HCT116 (cell line): Measurements from ENCODE around the gene RPLP2. TPM values are rescaled to one million over a fixed set of nuclear protein-coding genes. Genes with fewer than 3 reads are reported as not detected.

ENCODE experiments used
- ATAC-seq: fragments of 200-7000 bp; cut with Tn5 transposase; 2 replicates; pipeline ENCODE4 v1.9.1; 2020; ENCODE audit warnings: mild to moderate bottlenecking, moderate library complexity
- BruUV-seq: library from RNA; stranded (reverse); fragments of 400-500 nt; replicated peaks from 2 replicates; lab custom pipeline; 2021; lab: Mats Ljungman, UMichigan
- CTCF ChIA-PET: fragments of 300-600 bp; sonication (Branson Sonifier 250); formaldehyde crosslinking; loops from one replicate; lab custom pipeline; 2021; ENCODE audit warnings: antibody characterized with exemption; lab: Charles Lee
- POLR2A ChIA-PET: fragments of 300-600, 350-600 bp; sonication (Branson Sonifier 250); formaldehyde crosslinking; loops from one replicate; lab custom pipeline; 2021; ENCODE audit warnings: antibody characterized with exemption; lab: Charles Lee
- RAD21 ChIA-PET, 2 experiments: fragments of 300-600 bp; sonication (Branson Sonifier 250); formaldehyde crosslinking; loops; one replicate each; lab custom pipeline; 2023; ENCODE audit warnings: low total read pairs in 2 of 2; ENCODE audit not compliant: uncharacterized antibody in 2 of 2, unreplicated experiment in 2 of 2, low non-redundant PET in 1 of 2; lab: Charles Lee
- DNase-seq: peaks from one replicate; pipeline ENCODE4 v3.0.0-alpha.2; 2010; ENCODE audit warnings: low read depth, low spot score
- H2AFZ ChIP-seq: fragments of 200-600 bp; shearing (Covaris generic), sonication (generic); 2 replicates; pipeline ENCODE4 v1.6.1; 2017; ENCODE audit warnings: low read depth, mixed run types, mixed read lengths, antibody characterized with exemption, low read length; ENCODE audit not compliant: poor library complexity, severe bottlenecking
- H3K27ac ChIP-seq: 2 replicates; pipeline ENCODE4 v1.5.1; 2012; ENCODE audit warnings: low read depth, low read length
- H3K27me3 ChIP-seq: fragments of 200-600 bp; sonication (generic); 2 replicates; pipeline ENCODE4 v1.6.1; 2016; ENCODE audit warnings: mixed run types, low read length, mixed read lengths; ENCODE audit not compliant: insufficient read depth
- H3K36me3 ChIP-seq, 2 experiments: fragments of 200-500 bp in 1 of 2; fragments of 200-600 bp in 1 of 2; sonication (Bioruptor generic) in 1 of 2; sonication (generic) in 1 of 2; 2 replicates each; pipeline versions ENCODE4 v1.5.1 to v1.6.1; 2014 to 2016; ENCODE audit warnings: low read length in 2 of 2, inconsistent platforms in 1 of 2, mixed read lengths in 1 of 2, mixed run types in 1 of 2; ENCODE audit not compliant: insufficient read depth in 2 of 2, control insufficient read depth in 1 of 2
- H3K4me1 ChIP-seq, 2 experiments: fragments of 200-600 bp in 1 of 2; sonication (generic) in 1 of 2; 2 replicates each; pipeline versions ENCODE4 v1.5.1 to v1.6.1; 2012 to 2017; ENCODE audit warnings: low read length in 2 of 2, inconsistent platforms in 1 of 2, mild to moderate bottlenecking in 1 of 2, mixed read lengths in 1 of 2, mixed run types in 1 of 2, moderate library complexity in 1 of 2; ENCODE audit not compliant: insufficient read depth in 2 of 2, control insufficient read depth in 1 of 2
- H3K4me2 ChIP-seq: fragments of 200-600 bp; sonication (generic); 2 replicates; pipeline ENCODE4 v1.6.1; 2017; ENCODE audit warnings: mixed run types, low read length, mixed read lengths
- H3K4me3 ChIP-seq, 2 experiments: fragments of 200-600 bp in 1 of 2; sonication (generic) in 1 of 2; replicated peaks in 1 of 2; 2 replicates each; pipeline ENCODE4 v1.5.1; 2011 to 2016; ENCODE audit warnings: low read length in 2 of 2, control low read depth in 1 of 2, low read depth in 1 of 2, mild to moderate bottlenecking in 1 of 2, mixed read lengths in 1 of 2, mixed run types in 1 of 2
- H3K79me2 ChIP-seq: fragments of 200-600 bp; sonication (generic); 2 replicates; pipeline ENCODE4 v1.6.1; 2017; ENCODE audit warnings: mild to moderate bottlenecking, mixed run types, low read length, moderate library complexity, mixed read lengths; ENCODE audit not compliant: insufficient read depth
- H3K9ac ChIP-seq: fragments of 200-600 bp; sonication (generic); 2 replicates; pipeline ENCODE4 v1.6.1; 2016; ENCODE audit warnings: low read length, mixed read lengths
- H3K9me2 ChIP-seq: fragments of 200-600 bp; sonication (generic), shearing (Covaris generic); 2 replicates; pipeline ENCODE4 v1.6.1; 2017; ENCODE audit warnings: mixed run types, mild to moderate bottlenecking, moderate library complexity; ENCODE audit not compliant: insufficient read depth
- H3K9me3 ChIP-seq, 2 experiments: fragments of 200-500 bp in 1 of 2; fragments of 200-600 bp in 1 of 2; sonication (Bioruptor generic) in 1 of 2; sonication (generic) in 1 of 2; 2 replicates each; pipeline ENCODE4 v1.6.1; 2014 to 2017; ENCODE audit warnings: low read length in 2 of 2, mixed read lengths in 2 of 2, inconsistent platforms in 1 of 2, low read depth in 1 of 2, mild to moderate bottlenecking in 1 of 2, mixed run types in 1 of 2, moderate library complexity in 1 of 2; ENCODE audit not compliant: control insufficient read depth in 1 of 2, insufficient read depth in 1 of 2
- H4K20me1 ChIP-seq: fragments of 200-600 bp; sonication (generic), shearing (Covaris generic); 2 replicates; pipeline ENCODE4 v1.6.1; 2017; ENCODE audit warnings: mixed run types, mild to moderate bottlenecking, moderate library complexity; ENCODE audit not compliant: insufficient read depth
- ATF3 ChIP-seq: IDR thresholded peaks from 2 replicates; pipeline ENCODE4 v1.6.1; 2012
- CBX3 ChIP-seq: IDR thresholded peaks from 2 replicates; pipeline ENCODE4 v1.6.1; 2012; ENCODE audit warnings: low read depth
- CTCF ChIP-seq, 3 experiments: fragments of 200-600 bp in 1 of 3; sonication (generic) in 1 of 3; IDR thresholded peaks in 2 of 3; conservative IDR thresholded peaks in 1 of 3; 2 replicates each; pipeline ENCODE4 v1.5.1; 2012 to 2017; ENCODE audit warnings: low read depth in 2 of 3, low read length in 2 of 3, antibody characterized with exemption in 1 of 3, borderline replicate concordance in 1 of 3, control low read depth in 1 of 3, mild to moderate bottlenecking in 1 of 3, mixed read lengths in 1 of 3, mixed run types in 1 of 3, moderate library complexity in 1 of 3; ENCODE audit not compliant: insufficient read depth in 1 of 3
- EZH2 ChIP-seq: fragments of 200-600 bp; sonication (generic); IDR thresholded peaks from 2 replicates; pipeline ENCODE4 v1.6.1; 2017; ENCODE audit warnings: antibody characterized with exemption, mixed run types
- ZBTB33 ChIP-seq: IDR thresholded peaks from 2 replicates; pipeline ENCODE4 v1.6.1; 2011; ENCODE audit warnings: mild to moderate bottlenecking, low read length, moderate library complexity; ENCODE audit not compliant: insufficient replicate concordance; ENCODE audit errors: extremely low read depth
- ZFX ChIP-seq: fragments of 450-650 bp; IDR thresholded peaks from 2 replicates; pipeline ENCODE4 v1.6.1; 2017
- intact Hi-C: fragments of 100-400 bp; cut with micrococcal nuclease; formaldehyde crosslinking; loops from 2 replicates; pipeline ENCODE4 v1.10.0; 2022
- total RNA-seq: library from RNA; stranded (reverse); gene quantifications from one replicate; pipeline ENCODE4 v1.2.1, GENCODE V29; 2021; ENCODE audit not compliant: unreplicated experiment

Gene RPLP2
- total RNA-seq, 1 experiment from 2014 or later, result 3,615 TPM

DNA sequence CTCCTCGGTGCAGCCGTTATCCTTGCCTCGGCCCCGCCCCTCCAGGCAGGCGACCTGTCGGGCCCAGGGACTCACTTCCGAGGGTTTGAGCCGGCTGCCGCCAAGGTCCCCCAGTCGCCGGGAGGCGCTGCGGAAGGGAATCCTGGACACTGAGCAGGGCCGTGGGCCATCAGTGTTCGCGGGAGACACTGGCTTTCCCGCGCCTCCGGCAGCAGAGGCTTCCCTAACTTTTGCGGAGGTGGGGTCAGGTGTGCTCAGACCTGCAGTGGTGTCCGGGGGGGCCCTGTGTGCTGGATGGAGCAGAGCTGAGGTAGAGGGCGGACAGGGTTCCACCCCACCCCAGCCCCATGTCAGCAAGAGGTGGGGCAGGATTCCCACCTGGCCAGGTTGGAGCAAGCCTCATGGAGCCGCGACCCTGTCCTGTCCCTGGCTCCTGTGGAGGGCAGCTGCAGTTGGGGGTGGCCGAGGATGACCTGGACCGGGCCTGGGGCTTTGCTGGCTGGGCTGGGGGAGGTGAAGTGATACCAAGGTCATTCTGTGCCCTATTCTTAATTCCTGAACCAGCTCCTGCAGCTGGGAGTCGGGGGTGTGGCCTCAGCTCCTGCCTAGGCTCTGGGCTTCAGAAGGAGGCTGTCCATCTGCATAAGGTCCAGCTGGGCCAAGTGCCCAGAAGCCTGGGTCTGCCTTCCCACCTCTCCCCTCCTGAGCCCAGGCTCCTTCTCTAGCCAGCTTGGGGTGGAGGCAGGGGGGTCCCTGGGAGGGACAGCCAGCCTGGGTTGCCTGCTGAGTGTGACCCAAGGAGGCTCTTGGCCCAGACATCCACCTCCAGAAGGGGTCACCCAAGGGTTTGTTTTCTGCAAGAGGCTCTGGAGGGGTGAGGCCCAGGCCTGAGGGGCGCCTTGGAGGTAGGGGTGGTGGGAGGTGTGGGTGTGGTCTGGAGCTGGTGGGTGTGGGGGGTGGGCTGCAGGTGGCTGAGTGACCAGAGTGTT is 41.3 kb downstream of the RPLP2 start:
- Histone ChIP-seq H2AFZ (no peak overlapping the region), H3K36me3 (no peaks in the 10 kb centered on the region; a peak in 1 of 4 replicates), H3K4me1 (peaks cover 2 to 13% of the 10 kb centered on the region in 2 experiments; a peak in 3 of 4 replicates), H3K9me2 (no peaks in the 10 kb centered on the region), H3K79me2 (no peaks in the 10 kb centered on the region), H3K9me3 (no peaks in the 10 kb centered on the region), H4K20me1 (no peaks in the 10 kb centered on the region)
- BruUV-seq, result no TSS peak
- CTCF ChIA-PET, result interaction anchor here (0.7 kb wide), 1 partner anchor 68 kb away, joined by 6 read pairs; no protein-coding TSS in a partner anchor
- 0 out of 2 replicates have a peak, but pooled peaks have one; percentile 22 for ATAC-seq
- RAD21 ChIA-PET, result no interaction called here
- no peak for DNase-seq
- TF ChIP-seq ATF3 (no peak), CTCF (IDR thresholded peaks at IDR 0.05 in 2 of 3, conservative IDR thresholded peaks at IDR 0.05 in 1 of 3; ENCODE audit: borderline replicate concordance in 1 of 3, insufficient read depth in 1 of 3, low read depth in 2 of 3, low read length in 2 of 3) (peak in 2 of 3 experiments; percentile 4 to 22; a peak in 2 of 6 replicates)
- TF ChIP-seq, all 23 proteins: peak for 1
- intact Hi-C loops, result no loop called here
- Histone ChIP-seq H3K27me3 (no peaks in the 10 kb centered on the region), H3K27ac (no peak overlapping the region), H3K9ac (no peak overlapping the region), H3K4me2 (no peak overlapping the region), H3K4me3 (no peak overlapping the region)
- POLR2A ChIA-PET, result interaction anchor here (0.7 kb wide), 1 partner anchor 10 kb away, joined by 3 read pairs; no protein-coding TSS in a partner anchor

DNA sequence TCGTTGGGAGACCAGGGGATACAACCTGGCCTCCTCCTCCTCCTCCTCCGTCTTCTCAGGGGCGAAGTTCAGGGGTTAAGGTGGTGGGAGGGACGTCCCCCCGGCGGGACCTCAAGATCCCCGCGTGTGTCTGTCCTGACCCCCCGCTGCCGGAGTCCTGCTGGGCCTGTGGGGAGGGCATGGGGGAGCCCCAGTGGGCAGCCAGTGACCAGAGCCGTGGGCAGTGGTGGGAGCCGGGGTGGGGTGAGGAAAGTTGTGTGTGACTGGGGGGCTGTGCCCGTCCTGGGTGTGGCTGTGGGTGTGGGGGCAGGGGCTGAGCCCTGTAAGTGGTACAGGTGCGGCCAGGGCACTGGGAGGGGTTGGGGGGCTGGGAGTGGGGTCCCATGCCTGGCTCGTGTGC is 43.0 kb downstream of the RPLP2 start:
- POLR2A ChIA-PET, result interaction anchor here (0.7 kb wide), 1 partner anchor 96 kb away, joined by 3 read pairs; no protein-coding TSS in a partner anchor
- Histone ChIP-seq H3K27me3 (no peaks in the 10 kb centered on the region), H3K4me3 (no peak overlapping the region), H3K9ac (no peak overlapping the region), H3K36me3 (no peaks in the 10 kb centered on the region; a peak in 1 of 4 replicates), H3K4me1 (peaks cover 0 to 14% of the 10 kb centered on the region in 2 experiments; a peak in 2 of 4 replicates), H3K9me2 (no peaks in the 10 kb centered on the region), H3K27ac (no peak overlapping the region)
- DNase-seq (no peak), ATAC-seq (no peak)
- BruUV-seq, result no TSS peak
- TF ChIP-seq CBX3 (no peak), ZBTB33 (no peak), EZH2 (no peak), ZFX (no peak)
- TF ChIP-seq, all 23 proteins: peak for 0
- no peak overlapping the region for H3K4me2 ChIP-seq
- no peaks in the 10 kb centered on the region for H3K79me2 ChIP-seq
- intact Hi-C loops, result no loop called here
- ChIA-PET RAD21 (no interaction called here), CTCF (no interaction called here)
- no peaks in the 10 kb centered on the region for H4K20me1 ChIP-seq
- no peak overlapping the region for H2AFZ ChIP-seq
- no peaks in the 10 kb centered on the region for H3K9me3 ChIP-seq
